NCI-H1930 (cell line): Measurements from ENCODE around the gene LIPC.

Experiments used
- DNase-seq, 2 experiments: peaks; one replicate each; lab custom pipeline; 2025; lab: John Stamatoyannopoulos, UW

LIPC gene

GRCh38 chr15:58406811-58407210 lies 25.0 kb upstream of the LIPC start:
- no peak for DNase-seq

GRCh38 chr15:58407236-58407775 lies 24.5 kb upstream of the LIPC start:
- DNase-seq = no peak

GRCh38 chr15:58407778-58408177 lies 24.0 kb upstream of the LIPC start:
- no peak for DNase-seq

- no peak for DNase-seq
These were observed 21.9 kb upstream of the LIPC start for GRCh38 chr15:58409861-58410260.

- no peak for DNase-seq
These were observed 21.4 kb upstream of the LIPC start for GRCh38 chr15:58410353-58410752.

- no peak for DNase-seq
These were observed 18.5 kb upstream of the LIPC start for GRCh38 chr15:58413253-58413652.

- DNase-seq = no peak
These were observed 16.2 kb upstream of the LIPC start for GRCh38 chr15:58415636-58416035.

GRCh38 chr15:58416963-58417362 lies 14.8 kb upstream of the LIPC start:
- DNase-seq = no peak

- no peak for DNase-seq
These were observed 13.7 kb upstream of the LIPC start for GRCh38 chr15:58418135-58418534.

- DNase-seq = no peak
These were observed 11.8 kb upstream of the LIPC start for GRCh38 chr15:58419803-58420524.

- DNase-seq = no peak
These were observed 11.2 kb upstream of the LIPC start for GRCh38 chr15:58420579-58421043.

GRCh38 chr15:58423205-58423604 lies 8.6 kb upstream of the LIPC start:
- no peak for DNase-seq

GRCh38 chr15:58423831-58424608 lies 7.8 kb upstream of the LIPC start:
- DNase-seq = no peak

- no peak for DNase-seq
These were observed 7.1 kb upstream of the LIPC start for GRCh38 chr15:58424722-58425121.

- no peak for DNase-seq
These were observed 6.6 kb upstream of the LIPC start for GRCh38 chr15:58425185-58425584.

- no peak for DNase-seq
These were observed 6.0 kb upstream of the LIPC start for GRCh38 chr15:58425834-58426233.

GRCh38 chr15:58426501-58426900 lies 5.3 kb upstream of the LIPC start:
- DNase-seq = no peak

GRCh38 chr15:58427987-58428386 lies 3.8 kb upstream of the LIPC start:
- DNase-seq = no peak

- DNase-seq = no peak
These were observed 1.5 kb upstream of the LIPC start for GRCh38 chr15:58430224-58430787.

GRCh38 chr15:58432401-58432800 lies 610 bp downstream of the LIPC start:
- no peak for DNase-seq

GRCh38 chr15:58433597-58434333 lies 2.0 kb downstream of the LIPC start:
- no peak for DNase-seq

- no peak for DNase-seq
These were observed 2.6 kb downstream of the LIPC start for GRCh38 chr15:58434334-58434875.
